H1 (cell line): Measurements from ENCODE around the gene OCIAD1. TPM values are rescaled to one million over a fixed set of nuclear protein-coding genes. Genes with fewer than 3 reads are reported as not detected.

ENCODE experiments used
- CTCF ChIA-PET: fragments of 300-600 bp; sonication (Branson Sonifier 250); formaldehyde crosslinking; loops from one replicate; lab custom pipeline; 2021; ENCODE audit not compliant: partially characterized antibody; lab: Charles Lee
- POLR2A ChIA-PET: fragments of 300-600 bp; sonication (Branson Sonifier 250); formaldehyde crosslinking; loops from one replicate; lab custom pipeline; 2021; ENCODE audit warnings: inconsistent platforms; ENCODE audit not compliant: partially characterized antibody; lab: Charles Lee
- DNase-seq, 2 experiments: peaks; one replicate each; pipeline versions ENCODE4 v3.0.0 to v3.0.0-alpha.2; 2010 to 2022; ENCODE audit warnings: low spot score in 2 of 2, low read depth in 1 of 2, mixed read lengths in 1 of 2
- FAIRE-seq: peaks from 2 replicates; lab custom pipeline; 2011; peaks lifted over from hg19 to GRCh38; lab: Jason Lieb, UNC
- H2AFZ ChIP-seq: 2 replicates; pipeline ENCODE4 v1.8.1; 2012; ENCODE audit warnings: low read length, inconsistent platforms
- H2AK5ac ChIP-seq: 2 replicates; pipeline ENCODE4 v1.6.1; 2013; ENCODE audit warnings: low read depth, low read length
- H2BK120ac ChIP-seq: replicated peaks from 2 replicates; pipeline ENCODE3; 2013; ENCODE audit warnings: low read depth, low read length, inconsistent platforms
- H2BK12ac ChIP-seq: 2 replicates; pipeline ENCODE4 v1.6.1; 2013; ENCODE audit warnings: low read depth, low read length
- H2BK15ac ChIP-seq: 2 replicates; pipeline ENCODE4 v1.6.1; 2013; ENCODE audit warnings: low read length
- H2BK20ac ChIP-seq: 2 replicates; pipeline ENCODE4 v1.6.1; 2013; ENCODE audit warnings: low read length
- H2BK5ac ChIP-seq: 2 replicates; pipeline ENCODE4 v1.6.1; 2013; ENCODE audit warnings: low read depth, low read length
- H3K14ac ChIP-seq: 2 replicates; pipeline ENCODE4 v1.6.1; 2013; ENCODE audit warnings: inconsistent platforms; ENCODE audit not compliant: insufficient read length
- H3K18ac ChIP-seq: 2 replicates; pipeline ENCODE4 v1.6.1; 2013; ENCODE audit warnings: low read length; ENCODE audit errors: extremely low read depth
- H3K23ac ChIP-seq: 2 replicates; pipeline ENCODE4 v1.6.1; 2013; ENCODE audit warnings: inconsistent platforms; ENCODE audit not compliant: insufficient read length
- H3K23me2 ChIP-seq: 2 replicates; pipeline ENCODE4 v1.6.1; 2013; ENCODE audit warnings: low read depth, low read length
- H3K27ac ChIP-seq: 2 replicates; pipeline ENCODE4 v1.6.1; 2011; ENCODE audit warnings: low read depth, low read length, inconsistent platforms
- H3K27me3 ChIP-seq, 4 experiments: replicated peaks in 1 of 4; 1 replicate in 1 of 4; 2 replicates in 3 of 4; pipeline versions ENCODE4 v1.6.1 to v1.8.1; 2011 to 2013; ENCODE audit warnings: low read length in 3 of 4, mild to moderate bottlenecking in 3 of 4, inconsistent platforms in 2 of 4, mixed read lengths in 2 of 4, moderate library complexity in 1 of 4; ENCODE audit not compliant: control insufficient read depth in 3 of 4, insufficient read depth in 3 of 4; ENCODE audit errors: extremely low read depth in 1 of 4
- H3K36me3 ChIP-seq, 4 experiments: 2 replicates each; pipeline versions ENCODE4 v1.6.1 to v1.8.1; 2011 to 2013; ENCODE audit warnings: mild to moderate bottlenecking in 4 of 4, low read length in 3 of 4, moderate library complexity in 2 of 4, control low read depth in 1 of 4, inconsistent platforms in 1 of 4; ENCODE audit not compliant: insufficient read depth in 4 of 4, control insufficient read depth in 2 of 4
- H3K4ac ChIP-seq: replicated peaks from 2 replicates; pipeline ENCODE3; 2013; ENCODE audit warnings: low read length, low read depth, mixed read lengths, inconsistent platforms; ENCODE audit not compliant: insufficient read length
- H3K4me1 ChIP-seq, 4 experiments: replicated peaks in 1 of 4; 1 replicate in 1 of 4; 2 replicates in 3 of 4; pipeline versions ENCODE4 v1.6.1 to v1.8.1; 2011 to 2013; ENCODE audit warnings: low read length in 3 of 4, inconsistent platforms in 2 of 4, mixed read lengths in 1 of 4; ENCODE audit not compliant: insufficient read depth in 4 of 4, control insufficient read depth in 3 of 4
- H3K4me2 ChIP-seq, 2 experiments: 2 replicates each; pipeline versions ENCODE4 v1.6.1 to v1.8.1; 2011 to 2013; ENCODE audit warnings: low read depth in 2 of 2, low read length in 2 of 2, control low read depth in 1 of 2, inconsistent platforms in 1 of 2, mild to moderate bottlenecking in 1 of 2; ENCODE audit not compliant: insufficient read depth in 1 of 2
- H3K4me3 ChIP-seq, 4 experiments: fragments of 200-600, 300-600 bp in 1 of 4; sonication (generic), shearing (Covaris generic), sonication (Bioruptor Twin) in 1 of 4; 2 replicates each; pipeline versions ENCODE4 v1.5.1 to v1.8.1; 2011 to 2016; ENCODE audit warnings: low read length in 4 of 4, low read depth in 3 of 4, control low read depth in 2 of 4, inconsistent platforms in 2 of 4, mild to moderate bottlenecking in 2 of 4, mixed read lengths in 1 of 4, moderate library complexity in 1 of 4; ENCODE audit not compliant: insufficient read depth in 2 of 4; ENCODE audit errors: extremely low read depth in 1 of 4
- H3K56ac ChIP-seq: replicated peaks from 2 replicates; pipeline ENCODE3; 2013; ENCODE audit warnings: low read depth, mild to moderate bottlenecking, mixed read lengths, low read length, inconsistent platforms; ENCODE audit not compliant: insufficient read length
- H3K79me1 ChIP-seq: 2 replicates; pipeline ENCODE4 v1.6.1; 2013; ENCODE audit warnings: low read depth, low read length, control low read depth
- H3K79me2 ChIP-seq, 2 experiments: 2 replicates each; pipeline versions ENCODE4 v1.6.1 to v1.8.1; 2012 to 2013; ENCODE audit warnings: low read length in 2 of 2, mild to moderate bottlenecking in 2 of 2, inconsistent platforms in 1 of 2; ENCODE audit not compliant: insufficient read depth in 2 of 2, control insufficient read depth in 1 of 2
- H3K9ac ChIP-seq, 4 experiments: replicated peaks in 1 of 4; 1 replicate in 1 of 4; 2 replicates in 3 of 4; pipeline versions ENCODE4 v1.6.1 to v1.8.1; 2011 to 2013; ENCODE audit warnings: low read depth in 3 of 4, low read length in 3 of 4, control low read depth in 2 of 4, mild to moderate bottlenecking in 2 of 4, moderate library complexity in 2 of 4, inconsistent platforms in 1 of 4; ENCODE audit errors: extremely low read depth in 1 of 4
- H3K9me3 ChIP-seq, 2 experiments: 2 replicates each; pipeline versions ENCODE4 v1.6.1 to v1.8.1; 2012 to 2013; ENCODE audit warnings: mild to moderate bottlenecking in 2 of 2, moderate library complexity in 2 of 2, control low read depth in 1 of 2, inconsistent platforms in 1 of 2, low read depth in 1 of 2, low read length in 1 of 2, mixed read lengths in 1 of 2; ENCODE audit not compliant: insufficient read depth in 2 of 2
- H4K20me1 ChIP-seq, 2 experiments: replicated peaks in 1 of 2; 2 replicates each; pipeline versions ENCODE3 to v1.8.1; 2011 to 2013; ENCODE audit warnings: inconsistent platforms in 2 of 2, low read length in 2 of 2, mild to moderate bottlenecking in 1 of 2; ENCODE audit not compliant: insufficient read depth in 2 of 2, control insufficient read depth in 1 of 2
- H4K5ac ChIP-seq: 2 replicates; pipeline ENCODE4 v1.6.1; 2013; ENCODE audit warnings: low read length, low read depth, mixed read lengths, inconsistent platforms; ENCODE audit not compliant: insufficient read length
- H4K8ac ChIP-seq: 2 replicates; pipeline ENCODE4 v1.8.0; 2013; ENCODE audit warnings: mild to moderate bottlenecking, moderate library complexity, low read length, inconsistent platforms; ENCODE audit not compliant: insufficient read depth; ENCODE audit errors: extremely low read depth
- H4K91ac ChIP-seq: replicated peaks from 2 replicates; pipeline ENCODE3; 2013; ENCODE audit warnings: low read length, mixed read lengths, inconsistent platforms; ENCODE audit not compliant: insufficient read length
- BCL11A ChIP-seq, 2 experiments: IDR thresholded peaks; one replicate each; pipeline ENCODE4 v1.6.1; 2011; ENCODE audit warnings: low read depth in 2 of 2, low read length in 2 of 2, mild to moderate bottlenecking in 2 of 2
- KDM1A ChIP-seq: fragments of 200-600, 300-600 bp; sonication (generic); IDR thresholded peaks from 2 replicates; pipeline ENCODE4 v1.7.1; 2016; ENCODE audit warnings: mild to moderate bottlenecking, low read length, borderline replicate concordance
- NRF1 ChIP-seq: IDR thresholded peaks from 2 replicates; pipeline ENCODE4 v1.6.1; 2011; ENCODE audit warnings: mild to moderate bottlenecking, low read depth, low read length, improper control_type of control experiment
- SIN3A ChIP-seq, 2 experiments: IDR thresholded peaks in 1 of 2; conservative IDR thresholded peaks in 1 of 2; 2 replicates each; pipeline ENCODE4 v1.6.1; 2011 to 2012; ENCODE audit warnings: low read length in 2 of 2, improper control_type of control experiment in 1 of 2, low read depth in 1 of 2, mild to moderate bottlenecking in 1 of 2
- SRF ChIP-seq: IDR thresholded peaks from 2 replicates; pipeline ENCODE4 v1.6.1; 2011; ENCODE audit warnings: mild to moderate bottlenecking, low read depth, low read length, moderate library complexity
- TBP ChIP-seq: IDR thresholded peaks from 2 replicates; pipeline ENCODE4 v1.6.1; 2011; ENCODE audit warnings: low read depth, low read length, improper control_type of control experiment
- WGBS, 2 experiments: shearing (Covaris generic) in 1 of 2; methylation state at CpG; one replicate each; pipeline versions ENCODE4 v1.1.6 to v1.1.7; 2013 to 2015; ENCODE audit warnings: low lambda C conversion rate in 2 of 2, mixed read lengths in 2 of 2, inconsistent platforms in 1 of 2, low coverage in 1 of 2, missing lambda C conversion rate in 1 of 2; ENCODE audit not compliant: insufficient replicate concordance in 2 of 2, insufficient coverage in 1 of 2, insufficient read length in 1 of 2; ENCODE audit errors: extremely low coverage in 1 of 2, missing lambda C conversion rate in 1 of 2; 5-methylcytosine and 5-hydroxymethylcytosine counted together
- polyA plus RNA-seq, 7 experiments: library from polyadenylated mRNA; depleted of rRNA in 3 of 7; stranded (reverse) in 5 of 7; unstranded in 2 of 7; fragments of >200 nt in 5 of 7; fragments of 200-250 nt in 2 of 7; gene quantifications; 1 replicate in 5 of 7; 2 replicates in 1 of 7; 4 replicates in 1 of 7; pipeline versions ENCODE4 v1.2.1 to v1.2.3, GENCODE V29; 2011 to 2013; ENCODE audit warnings: missing spikeins in 2 of 7, mixed read lengths in 2 of 7
- total RNA-seq: library from RNA; stranded (reverse); fragmentation: NEBNext Ultra II Directional; extraction: Animal tissue kit (Norgen Biotek cat#: 25700); gene quantifications from 2 replicates; pipeline ENCODE4 v1.2.1, GENCODE V29; 2021

The OCIAD1 gene
- total and polyA plus RNA-seq, 2 of the 8 experiments (the other 6 are each of a cell fraction or from before 2014, with no cell fraction given): 79.9 to 163 TPM

- H3K27ac ChIP-seq: no peak overlapping the region
- H4K8ac ChIP-seq: no peak overlapping the region
- TF ChIP-seq KDM1A (no peak), NRF1 (no peak), TBP (no peak), SRF (no peak), BCL11A (IDR thresholded peaks at IDR 0.05; ENCODE audit: low read depth in 2 of 2, low read length in 2 of 2) (no peak), SIN3A (conservative IDR thresholded peaks at IDR 0.05 in 1 of 2, IDR thresholded peaks at IDR 0.05 in 1 of 2; ENCODE audit: low read depth in 1 of 2, low read length in 2 of 2) (no peak)
- H3K9me3 ChIP-seq: no peaks in the 10 kb centered on the region
- no peak overlapping the region for H2AK5ac ChIP-seq
- CTCF ChIA-PET: interaction anchor here (1.9 kb wide), 1 partner anchor 13 kb away, joined by 4 read pairs; no protein-coding TSS in a partner anchor
- no peak overlapping the region for H3K23ac ChIP-seq
- H2AFZ ChIP-seq: no peak overlapping the region
- no peak overlapping the region for H2BK5ac ChIP-seq
- no peaks in the 10 kb centered on the region for H3K36me3 ChIP-seq
- FAIRE-seq (no peak), DNase-seq (no peak)
- H3K14ac ChIP-seq: no peak overlapping the region
- H3K79me2 ChIP-seq: no peaks in the 10 kb centered on the region
- no peak overlapping the region for H3K4me3 ChIP-seq
- WGBS, 2 experiments: 98% methylated on average over 3 of the region's 5 CpGs; no CpG with 5 or more reads in 1 of the 2 experiments
- no peak overlapping the region for H2BK20ac ChIP-seq
- H3K56ac ChIP-seq: no peak overlapping the region
- H3K79me1 ChIP-seq: no peaks in the 10 kb centered on the region
- H2BK120ac ChIP-seq: no peak overlapping the region
- H3K4ac ChIP-seq: no peak overlapping the region
- H4K91ac ChIP-seq: no peak overlapping the region
- no peak overlapping the region for H2BK15ac ChIP-seq
- POLR2A ChIA-PET: no interaction called here
- no peaks in the 10 kb centered on the region for H4K20me1 ChIP-seq
- H3K27me3 ChIP-seq: no peaks in the 10 kb centered on the region
- H3K9ac ChIP-seq: no peak overlapping the region
- no peaks in the 10 kb centered on the region for H3K23me2 ChIP-seq
- peaks cover 0 to 3% (median 0%) of the 10 kb centered on the region in 4 experiments; a peak in 1 of 7 replicates for H3K4me1 ChIP-seq
- H3K18ac ChIP-seq: no peak overlapping the region
- H3K4me2 ChIP-seq: no peak overlapping the region
- H4K5ac ChIP-seq: no peak overlapping the region
- no peak overlapping the region for H2BK12ac ChIP-seq
Observed at GRCh38 chr4:48792348-48793006, 38.4 kb upstream of the OCIAD1 start.
